Progenitor cell of endocrine pancreas (in vitro differentiated cells): ENCODE measurements around the gene CD209. TPM values are rescaled to one million over a fixed set of nuclear protein-coding genes. Genes with fewer than 3 reads are reported as not detected.

Experiments
- DNase-seq: peaks from one replicate; pipeline ENCODE4 v3.0.0; 2021; ENCODE audit warnings: low spot score; ENCODE audit not compliant: unreplicated experiment
- H3K27ac Mint-ChIP-seq: 2 replicates; pipeline ENCODE4 v1.8.0; 2021; ENCODE audit warnings: mild to moderate bottlenecking, moderate library complexity, mixed read lengths
- H3K27me3 Mint-ChIP-seq: 2 replicates; pipeline ENCODE4 v1.8.0; 2021; ENCODE audit warnings: mixed read lengths
- H3K36me3 Mint-ChIP-seq: 2 replicates; pipeline ENCODE4 v1.8.0; 2022; ENCODE audit warnings: mixed read lengths; ENCODE audit not compliant: insufficient read depth
- H3K4me1 Mint-ChIP-seq: 2 replicates; pipeline ENCODE4 v1.8.0; 2021; ENCODE audit warnings: low read depth, mixed read lengths
- H3K4me3 Mint-ChIP-seq: 2 replicates; pipeline ENCODE4 v1.8.0; 2021; ENCODE audit warnings: low read depth, mild to moderate bottlenecking, moderate library complexity, mixed read lengths
- H3K9me3 Mint-ChIP-seq: 2 replicates; pipeline ENCODE4 v1.8.0; 2021; ENCODE audit warnings: low read depth, mixed read lengths
- CTCF ChIP-seq: fragments of 200-600 bp; sonication (generic); IDR thresholded peaks from one replicate; pipeline ENCODE4 v1.5.0; 2021; ENCODE audit warnings: antibody characterized with exemption, mild to moderate bottlenecking; ENCODE audit not compliant: unreplicated experiment
- total RNA-seq: library from RNA; stranded (reverse); gene quantifications from 2 replicates; pipeline ENCODE4 v1.2.1, GENCODE V29; 2021

CD209 gene
- total RNA-seq, 1 donor from 2014 or later = not detected

DNA sequence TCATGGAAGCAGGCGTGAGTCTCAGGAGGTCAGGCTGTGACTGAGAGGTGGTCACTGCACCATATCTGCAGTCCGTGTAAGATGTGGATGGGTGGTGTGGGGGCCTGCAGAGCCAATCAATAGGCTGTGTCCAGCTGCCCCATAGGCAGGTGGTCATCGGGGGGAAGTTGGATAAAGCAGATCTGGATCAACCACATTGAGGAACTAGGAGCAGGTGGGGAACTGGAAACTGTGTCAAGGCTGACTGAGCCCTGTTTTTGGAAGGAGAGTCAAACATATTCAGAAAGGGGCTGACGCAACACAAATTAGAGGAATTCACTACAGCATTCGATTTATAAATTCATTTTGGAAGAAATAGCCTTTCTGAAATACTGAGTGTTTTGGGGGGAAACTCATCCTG lies 30.7 kb upstream of the CD209 start:
- Mint-ChIP-seq H3K27ac (peak overlapping the region; percentile 8), H3K4me3 (no peak overlapping the region), H3K9me3 (no peaks in the 10 kb centered on the region), H3K36me3 (no peaks in the 10 kb centered on the region), H3K4me1 (peaks cover 4% of the 10 kb centered on the region), H3K27me3 (peaks cover 44% of the 10 kb centered on the region)
- no peak for TF ChIP-seq CTCF
- DNase-seq = no peak

DNA sequence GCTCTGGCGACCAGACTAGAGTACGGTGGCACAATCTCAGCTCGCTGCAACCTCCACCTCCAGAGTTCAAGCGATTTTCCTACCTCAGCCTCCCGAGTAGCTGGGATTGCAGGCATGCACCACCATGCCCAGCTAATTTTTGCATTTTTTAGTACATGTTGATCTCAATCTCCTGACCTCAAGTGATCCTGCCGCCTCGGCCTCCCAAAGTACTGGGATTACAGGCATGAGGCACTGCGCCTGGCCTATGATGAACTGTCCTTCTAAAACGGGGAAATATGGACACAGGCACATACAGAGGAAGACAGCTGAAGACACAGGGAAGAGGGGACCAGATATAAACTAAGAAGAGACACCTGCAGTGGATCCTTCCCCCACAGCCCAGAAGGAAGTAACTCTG lies 28.4 kb upstream of the CD209 start:
- no peak for DNase-seq
- H3K4me1 Mint-ChIP-seq = peaks cover 4% of the 10 kb centered on the region
- no peaks in the 10 kb centered on the region for H3K36me3 Mint-ChIP-seq
- no peaks in the 10 kb centered on the region for H3K9me3 Mint-ChIP-seq
- TF ChIP-seq CTCF = no peak
- no peak overlapping the region for H3K27ac Mint-ChIP-seq
- no peak overlapping the region for H3K4me3 Mint-ChIP-seq
- H3K27me3 Mint-ChIP-seq = peaks cover 38% of the 10 kb centered on the region

- TF ChIP-seq CTCF = no peak
- Mint-ChIP-seq H3K27ac (no peak overlapping the region), H3K4me3 (no peak overlapping the region), H3K36me3 (no peaks in the 10 kb centered on the region), H3K27me3 (peaks cover 40% of the 10 kb centered on the region), H3K4me1 (peaks cover 4% of the 10 kb centered on the region), H3K9me3 (no peaks in the 10 kb centered on the region)
- no peak for DNase-seq
Measured at GRCh38 chr19:7773841-7774240, 26.5 kb upstream of the CD209 start.

GRCh38 chr19:7772752-7773291 lies 25.5 kb upstream of the CD209 start:
- Mint-ChIP-seq H3K36me3 (no peaks in the 10 kb centered on the region), H3K4me3 (no peak overlapping the region), H3K4me1 (peaks cover under 1% of the 10 kb centered on the region), H3K27me3 (peaks cover 44% of the 10 kb centered on the region), H3K27ac (no peak overlapping the region), H3K9me3 (no peaks in the 10 kb centered on the region)
- DNase-seq = no peak
- no peak for TF ChIP-seq CTCF

GRCh38 chr19:7771072-7771471 lies 23.7 kb upstream of the CD209 start:
- Mint-ChIP-seq H3K36me3 (no peaks in the 10 kb centered on the region), H3K27ac (no peak overlapping the region), H3K9me3 (no peaks in the 10 kb centered on the region), H3K27me3 (peaks cover 50% of the 10 kb centered on the region), H3K4me3 (no peak overlapping the region), H3K4me1 (no peaks in the 10 kb centered on the region)
- no peak for DNase-seq
- TF ChIP-seq CTCF = no peak
